ENCODE results near the gene SPRN.

DNA sequence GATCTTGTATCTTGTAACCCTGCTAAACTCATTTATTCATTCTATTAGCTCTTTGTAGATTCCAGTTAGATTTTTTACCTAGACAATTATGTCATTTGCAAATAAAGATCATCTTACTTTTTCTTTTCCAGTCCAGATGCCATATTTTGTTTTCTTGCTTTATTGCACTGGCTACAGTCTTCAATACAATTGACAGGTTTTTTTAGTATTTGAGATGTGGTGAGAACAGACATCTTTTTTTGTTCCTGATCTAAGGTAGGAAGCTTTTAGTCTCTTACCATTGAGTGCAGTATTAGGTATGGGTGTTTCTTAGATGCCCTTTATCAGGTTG is 12.1 kb downstream of the SPRN start:
- TF ChIP-seq, protein P1, sequence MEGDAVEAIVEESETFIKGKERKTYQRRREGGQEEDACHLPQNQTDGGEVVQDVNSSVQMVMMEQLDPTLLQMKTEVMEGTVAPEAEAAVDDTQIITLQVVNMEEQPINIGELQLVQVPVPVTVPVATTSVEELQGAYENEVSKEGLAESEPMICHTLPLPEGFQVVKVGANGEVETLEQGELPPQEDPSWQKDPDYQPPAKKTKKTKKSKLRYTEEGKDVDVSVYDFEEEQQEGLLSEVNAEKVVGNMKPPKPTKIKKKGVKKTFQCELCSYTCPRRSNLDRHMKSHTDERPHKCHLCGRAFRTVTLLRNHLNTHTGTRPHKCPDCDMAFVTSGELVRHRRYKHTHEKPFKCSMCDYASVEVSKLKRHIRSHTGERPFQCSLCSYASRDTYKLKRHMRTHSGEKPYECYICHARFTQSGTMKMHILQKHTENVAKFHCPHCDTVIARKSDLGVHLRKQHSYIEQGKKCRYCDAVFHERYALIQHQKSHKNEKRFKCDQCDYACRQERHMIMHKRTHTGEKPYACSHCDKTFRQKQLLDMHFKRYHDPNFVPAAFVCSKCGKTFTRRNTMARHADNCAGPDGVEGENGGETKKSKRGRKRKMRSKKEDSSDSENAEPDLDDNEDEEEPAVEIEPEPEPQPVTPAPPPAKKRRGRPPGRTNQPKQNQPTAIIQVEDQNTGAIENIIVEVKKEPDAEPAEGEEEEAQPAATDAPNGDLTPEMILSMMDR (conservative IDR thresholded peaks at IDR 0.05 in 1 of 2, IDR thresholded peaks at IDR 0.05 in 1 of 2; ENCODE audit: extremely low read depth in 1 of 2, insufficient read depth in 1 of 2, low read depth in 1 of 2, low read length in 2 of 2), result no peak
- no peak for TF ChIP-seq EZH2 (IDR thresholded peaks at IDR 0.05; ENCODE audit: borderline replicate concordance, low read length)
